Keratinocyte (primary cell): ENCODE measurements around the gene FOXL2. TPM values are rescaled to one million over a fixed set of nuclear protein-coding genes. Genes with fewer than 3 reads are reported as not detected.

Source experiments
- DNase-seq: peaks from one replicate; pipeline ENCODE4 v3.0.0-alpha.2; 2011; ENCODE audit warnings: low read depth, missing footprints, low spot score
- FAIRE-seq: peaks from 2 replicates; lab custom pipeline; 2011; peaks lifted over from hg19 to GRCh38; lab: Jason Lieb, UNC
- H2AFZ ChIP-seq: 2 replicates; pipeline ENCODE4 v1.6.0; 2012; ENCODE audit warnings: low read length, control low read depth, inconsistent platforms; ENCODE audit not compliant: control insufficient read depth
- H3K27ac ChIP-seq: 2 replicates; pipeline ENCODE4 v1.5.1; 2011; ENCODE audit warnings: low read length; ENCODE audit not compliant: control insufficient read depth, insufficient read depth
- H3K27me3 ChIP-seq: 3 replicates; pipeline ENCODE4 v1.6.0; 2011; ENCODE audit warnings: low read length; ENCODE audit not compliant: control insufficient read depth, insufficient read depth; ENCODE audit errors: extremely low read depth
- H3K36me3 ChIP-seq, 2 experiments: 2 replicates in 1 of 2; 3 replicates in 1 of 2; pipeline ENCODE4 v1.5.1; 2011; ENCODE audit warnings: low read length in 2 of 2, mild to moderate bottlenecking in 1 of 2; ENCODE audit not compliant: control insufficient read depth in 2 of 2, insufficient read depth in 2 of 2; ENCODE audit errors: extremely low read depth in 1 of 2
- H3K4me1 ChIP-seq: 3 replicates; pipeline ENCODE4 v1.5.1; 2011; ENCODE audit warnings: low read length; ENCODE audit not compliant: control insufficient read depth, insufficient read depth; ENCODE audit errors: extremely low read depth
- H3K4me2 ChIP-seq: 3 replicates; pipeline ENCODE4 v1.6.0; 2011; ENCODE audit warnings: low read depth, low read length; ENCODE audit not compliant: control insufficient read depth, insufficient read depth; ENCODE audit errors: extremely low read depth
- H3K4me3 ChIP-seq, 3 experiments: fragments of 200-600 bp in 1 of 3; sonication (generic) in 1 of 3; 2 replicates in 2 of 3; 3 replicates in 1 of 3; pipeline ENCODE4 v1.5.1; 2011 to 2016; ENCODE audit warnings: low read length in 3 of 3, mild to moderate bottlenecking in 3 of 3, control low read depth in 2 of 3, inconsistent platforms in 1 of 3, low read depth in 1 of 3, mixed read lengths in 1 of 3, mixed run types in 1 of 3, moderate library complexity in 1 of 3; ENCODE audit not compliant: control insufficient read depth in 2 of 3, insufficient read depth in 2 of 3; ENCODE audit errors: extremely low read depth in 1 of 3
- H3K79me2 ChIP-seq: 2 replicates; pipeline ENCODE4 v1.6.0; 2012; ENCODE audit warnings: low read length; ENCODE audit not compliant: control insufficient read depth, insufficient read depth
- H3K9ac ChIP-seq: 3 replicates; pipeline ENCODE4 v1.6.0; 2011; ENCODE audit warnings: low read length; ENCODE audit not compliant: control insufficient read depth, insufficient read depth; ENCODE audit errors: extremely low read depth
- H3K9me1 ChIP-seq: 3 replicates; pipeline ENCODE4 v1.6.0; 2011; ENCODE audit warnings: low read length; ENCODE audit not compliant: control insufficient read depth, insufficient read depth; ENCODE audit errors: extremely low read depth
- H3K9me3 ChIP-seq: 2 replicates; pipeline ENCODE4 v1.5.1; 2012; ENCODE audit warnings: low read depth, low read length; ENCODE audit not compliant: control insufficient read depth
- H4K20me1 ChIP-seq: 3 replicates; pipeline ENCODE4 v1.6.0; 2011; ENCODE audit warnings: low read length; ENCODE audit not compliant: control insufficient read depth, insufficient read depth; ENCODE audit errors: extremely low read depth
- CTCF ChIP-seq, 3 experiments: IDR thresholded peaks in 1 of 3; conservative IDR thresholded peaks in 1 of 3; optimal IDR thresholded peaks in 1 of 3; 2 replicates in 2 of 3; 3 replicates in 1 of 3; pipeline versions ENCODE3 to v1.5.1; 2011; ENCODE audit warnings: low read length in 3 of 3, mild to moderate bottlenecking in 3 of 3, moderate library complexity in 2 of 3, control low read depth in 1 of 3, inconsistent platforms in 1 of 3; ENCODE audit not compliant: insufficient read depth in 2 of 3; ENCODE audit errors: extremely low read depth in 1 of 3
- EZH2 ChIP-seq: IDR thresholded peaks from one replicate; pipeline ENCODE4 v1.6.1; 2012; ENCODE audit warnings: inconsistent platforms, mild to moderate bottlenecking, low read length, moderate library complexity
- dilution Hi-C: fragments of 300-500 bp; cut with MboI; formaldehyde crosslinking; loops from one replicate; pipeline ENCODE4 v1.7.0; 2020; ENCODE audit warnings: low sequenced_read_pairs; ENCODE audit not compliant: extremely low pct_ligation_motif_present
- polyA plus RNA-seq, 5 experiments: library from polyadenylated mRNA; depleted of rRNA in 3 of 5; stranded (reverse) in 3 of 5; stranded (forward) in 1 of 5; unstranded in 1 of 5; fragments of >200 nt; gene quantifications; 1 replicate in 1 of 5; 2 replicates in 3 of 5; 3 replicates in 1 of 5; pipeline versions ENCODE4 v1.2.1 to v1.2.3, GENCODE V29; 2011 to 2012; ENCODE audit warnings: missing spikeins in 2 of 5, low read depth in 1 of 5, low replicate concordance in 1 of 5

FOXL2 gene
- polyA plus RNA-seq, 1 donor (not counting 4 experiments of a cell fraction or from before 2014, with no cell fraction given) = 0.25 TPM

DNA sequence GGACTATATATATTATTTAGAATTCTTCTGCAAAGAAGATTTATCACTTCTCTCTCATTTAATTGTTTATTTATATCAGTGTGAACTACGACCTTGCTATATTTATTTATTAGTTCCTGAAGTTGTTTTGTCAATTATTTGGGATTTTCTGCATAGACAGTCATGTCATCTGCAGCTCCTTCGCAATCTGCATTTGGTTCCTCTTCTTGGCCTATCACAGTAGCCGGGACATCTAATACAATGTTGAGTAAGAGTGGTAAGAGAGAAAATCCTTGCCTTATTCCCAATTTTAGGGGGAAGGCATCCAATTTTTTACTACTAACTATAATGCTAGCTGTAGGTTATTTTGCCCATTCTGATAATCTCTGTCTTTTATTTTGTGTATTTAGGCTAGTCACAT lies 39.4 kb downstream of the FOXL2 start:
- no peak for FAIRE-seq
- no peaks in the 10 kb centered on the region for H3K27me3 ChIP-seq
- DNase-seq = no peak
- no peaks in the 10 kb centered on the region for H3K79me2 ChIP-seq
- TF ChIP-seq CTCF (optimal IDR thresholded peaks at IDR 0.05 in 1 of 3, IDR thresholded peaks at IDR 0.05 in 1 of 3, conservative IDR thresholded peaks at IDR 0.05 in 1 of 3; ENCODE audit: extremely low read depth in 1 of 3, insufficient read depth in 2 of 3, low read length in 3 of 3) = no peak
- TF ChIP-seq EZH2 = no peak
- H3K9me1 ChIP-seq = no peaks in the 10 kb centered on the region
- no peaks in the 10 kb centered on the region for H3K36me3 ChIP-seq
- H3K9me3 ChIP-seq = no peaks in the 10 kb centered on the region
- no peak overlapping the region for H3K27ac ChIP-seq
- no peak overlapping the region for H3K9ac ChIP-seq
- no peaks in the 10 kb centered on the region for H4K20me1 ChIP-seq
- no peak overlapping the region for H3K4me2 ChIP-seq
- no peak overlapping the region for H3K4me3 ChIP-seq
- H3K4me1 ChIP-seq = peaks cover 9% of the 10 kb centered on the region
- no peak overlapping the region for H2AFZ ChIP-seq
- dilution Hi-C loops = loop anchor here (25.0 kb wide), 1 partner anchor 95 kb away; no protein-coding TSS in a partner anchor

DNA sequence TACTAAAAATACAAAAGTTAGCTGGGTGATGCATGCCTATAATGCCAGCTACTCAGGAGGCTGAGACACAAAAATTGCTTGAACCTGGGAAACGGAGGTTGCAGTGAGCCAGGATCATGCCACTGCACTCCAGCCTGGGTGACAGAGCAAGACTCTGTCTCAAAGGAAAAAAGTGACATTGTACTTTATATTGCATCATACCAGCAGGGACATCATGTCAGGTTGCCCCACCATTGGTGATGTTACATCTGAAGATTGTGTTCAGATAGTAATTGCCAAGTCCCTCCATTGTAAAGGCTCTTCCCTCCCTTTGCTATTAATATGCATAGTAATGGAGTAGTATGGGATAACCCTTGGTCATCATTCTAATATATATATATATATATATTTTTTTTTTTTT lies 44.8 kb downstream of the FOXL2 start:
- Histone ChIP-seq H3K9me1 (no peaks in the 10 kb centered on the region), H3K4me3 (no peak overlapping the region), H3K79me2 (no peaks in the 10 kb centered on the region), H3K4me1 (peaks cover 8% of the 10 kb centered on the region), H3K27me3 (no peaks in the 10 kb centered on the region), H3K27ac (no peak overlapping the region), H3K9ac (no peak overlapping the region), H2AFZ (no peak overlapping the region), H3K36me3 (no peaks in the 10 kb centered on the region), H3K9me3 (no peaks in the 10 kb centered on the region), H3K4me2 (no peak overlapping the region), H4K20me1 (no peaks in the 10 kb centered on the region)
- TF ChIP-seq CTCF (optimal IDR thresholded peaks at IDR 0.05 in 1 of 3, IDR thresholded peaks at IDR 0.05 in 1 of 3, conservative IDR thresholded peaks at IDR 0.05 in 1 of 3; ENCODE audit: extremely low read depth in 1 of 3, insufficient read depth in 2 of 3, low read length in 3 of 3) (no peak), EZH2 (no peak)
- dilution Hi-C loops = loop anchor here (25.0 kb wide), 1 partner anchor 90 kb away; no protein-coding TSS in a partner anchor
- DNase-seq = no peak
- no peak for FAIRE-seq
